Body of pancreas (tissue), 4 donors: Measurements from ENCODE around the gene NUP62.

Experiments
- POLR2A ChIP-seq, 3 donors: fragments of 450-650 bp; IDR thresholded peaks; one replicate each; pipeline ENCODE4 v1.6.1; 2016; ENCODE audit warnings: antibody characterized with exemption in 3 of 3, mild to moderate bottlenecking in 2 of 3
- TF ChIP-seq, protein P1 (sequence below), 7 experiments: fragments of 450-650 bp in 4 of 7; fragments of 200-600 bp in 3 of 7; sonication (generic) in 3 of 7; IDR thresholded peaks; one replicate each; pipeline ENCODE4 v1.5.1; 2016 to 2019; ENCODE audit warnings: antibody characterized with exemption in 7 of 7

DNA sequence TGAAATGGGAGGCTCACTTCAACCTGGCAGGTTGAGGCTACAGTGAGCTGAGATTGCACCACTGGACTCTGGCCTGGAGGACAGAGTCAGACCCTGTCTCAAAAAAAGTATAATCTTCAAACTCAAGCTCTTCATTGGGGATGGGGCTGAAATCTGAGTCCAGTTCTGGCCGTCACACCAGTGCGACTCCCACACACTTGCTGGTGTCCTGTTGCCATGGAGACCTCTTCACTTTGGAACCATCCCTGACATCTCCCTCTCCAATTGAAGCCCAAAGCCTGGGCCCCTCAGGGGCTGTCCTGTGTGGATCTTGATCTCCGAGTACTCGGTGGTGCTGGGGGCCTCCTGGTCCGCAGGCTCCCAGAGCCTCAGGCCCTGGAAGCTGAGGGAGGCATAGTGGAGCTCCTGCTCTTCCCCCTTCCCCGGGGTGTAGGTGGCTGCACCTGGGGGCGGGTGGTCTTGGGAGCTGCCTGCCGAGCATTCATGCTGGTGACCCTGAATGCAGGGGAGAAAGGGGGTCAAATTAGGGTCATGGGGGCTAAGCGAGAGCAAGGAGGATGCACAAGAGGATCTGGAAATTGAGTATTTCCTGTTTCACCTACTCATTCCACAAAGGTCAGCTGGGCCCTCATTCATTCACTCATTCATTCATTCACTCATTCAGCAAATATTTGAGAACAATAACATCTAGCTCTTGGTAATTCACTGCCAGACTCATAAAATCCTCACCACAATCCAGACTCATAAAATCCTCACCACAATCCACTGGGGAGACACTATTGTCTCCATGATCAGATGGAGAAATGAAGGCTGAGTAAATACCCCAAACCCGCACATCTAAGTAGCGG is 20.7 kb upstream of the NUP62 start:
- TF ChIP-seq, protein P1, sequence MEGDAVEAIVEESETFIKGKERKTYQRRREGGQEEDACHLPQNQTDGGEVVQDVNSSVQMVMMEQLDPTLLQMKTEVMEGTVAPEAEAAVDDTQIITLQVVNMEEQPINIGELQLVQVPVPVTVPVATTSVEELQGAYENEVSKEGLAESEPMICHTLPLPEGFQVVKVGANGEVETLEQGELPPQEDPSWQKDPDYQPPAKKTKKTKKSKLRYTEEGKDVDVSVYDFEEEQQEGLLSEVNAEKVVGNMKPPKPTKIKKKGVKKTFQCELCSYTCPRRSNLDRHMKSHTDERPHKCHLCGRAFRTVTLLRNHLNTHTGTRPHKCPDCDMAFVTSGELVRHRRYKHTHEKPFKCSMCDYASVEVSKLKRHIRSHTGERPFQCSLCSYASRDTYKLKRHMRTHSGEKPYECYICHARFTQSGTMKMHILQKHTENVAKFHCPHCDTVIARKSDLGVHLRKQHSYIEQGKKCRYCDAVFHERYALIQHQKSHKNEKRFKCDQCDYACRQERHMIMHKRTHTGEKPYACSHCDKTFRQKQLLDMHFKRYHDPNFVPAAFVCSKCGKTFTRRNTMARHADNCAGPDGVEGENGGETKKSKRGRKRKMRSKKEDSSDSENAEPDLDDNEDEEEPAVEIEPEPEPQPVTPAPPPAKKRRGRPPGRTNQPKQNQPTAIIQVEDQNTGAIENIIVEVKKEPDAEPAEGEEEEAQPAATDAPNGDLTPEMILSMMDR (IDR thresholded peaks at IDR 0.05): no peak
- no peak for TF ChIP-seq POLR2A (IDR thresholded peaks at IDR 0.05)
